GM12878 (cell line): Measurements from ENCODE around the gene CWC27.

Source experiments
- CTCF ChIP-seq, 3 experiments: IDR thresholded peaks in 2 of 3; conservative IDR thresholded peaks in 1 of 3; 2 replicates each; pipeline ENCODE4 v1.5.1; 2011; ENCODE audit warnings: low read depth in 3 of 3, low read length in 3 of 3, mild to moderate bottlenecking in 3 of 3, control low read depth in 2 of 3, moderate library complexity in 2 of 3, inconsistent platforms in 1 of 3, mixed read lengths in 1 of 3; ENCODE audit not compliant: control insufficient read depth in 2 of 3, insufficient read depth in 1 of 3; ENCODE audit errors: extremely low read depth in 1 of 3
- GABPA ChIP-seq: IDR thresholded peaks from 2 replicates; pipeline ENCODE4 v1.6.1; 2014; ENCODE audit warnings: antibody characterized with exemption, low read depth, mild to moderate bottlenecking, inconsistent platforms
- NRF1 ChIP-seq: conservative IDR thresholded peaks from 2 replicates; pipeline ENCODE4 v1.6.1; 2011; ENCODE audit warnings: mild to moderate bottlenecking, low read depth, low read length, improper control_type of control experiment
- PKNOX1 ChIP-seq: fragments of 450-650 bp; IDR thresholded peaks from 2 replicates; pipeline ENCODE4 v1.6.1; 2016; ENCODE audit warnings: mild to moderate bottlenecking
- POLR2A ChIP-seq: IDR thresholded peaks from 2 replicates; pipeline ENCODE4 v1.6.1; 2011; ENCODE audit warnings: low read depth, mild to moderate bottlenecking, low read length
- POU2F2 ChIP-seq: IDR thresholded peaks from 3 replicates; pipeline ENCODE4 v1.6.1; 2011; ENCODE audit warnings: low read depth, mild to moderate bottlenecking, low read length, borderline replicate concordance
- TCF12 ChIP-seq: IDR thresholded peaks from 2 replicates; pipeline ENCODE4 v1.6.1; 2011; ENCODE audit warnings: low read depth, mild to moderate bottlenecking, low read length
- ZBTB11 ChIP-seq: fragments of 450-650 bp; formaldehyde crosslinking; IDR thresholded peaks from 2 replicates; pipeline ENCODE4 v1.5.0; 2022; ENCODE audit warnings: mild to moderate bottlenecking, missing genetic modification characterization
- ZBTB40 ChIP-seq: fragments of 450-650 bp; IDR thresholded peaks from 2 replicates; pipeline ENCODE4 v1.6.1; 2016; ENCODE audit warnings: mild to moderate bottlenecking, moderate library complexity, borderline replicate concordance
- ZNF274 ChIP-seq: IDR thresholded peaks from one replicate; pipeline ENCODE4 v1.8.0; 2011; ENCODE audit not compliant: insufficient read length, insufficient read depth

GRCh38 chr5:65065001-65065511 lies 296.3 kb downstream of the CWC27 start:
- no peak for TF ChIP-seq CTCF (IDR thresholded peaks at IDR 0.05 in 2 of 3, conservative IDR thresholded peaks at IDR 0.05 in 1 of 3; ENCODE audit: control insufficient read depth in 2 of 3, extremely low read depth in 1 of 3, insufficient read depth in 1 of 3, low read depth in 3 of 3, low read length in 3 of 3)
- no peak for TF ChIP-seq ZNF274
- no peak for TF ChIP-seq ZBTB40
- no peak for TF ChIP-seq ZBTB11 (CRISPR knock-in tag)
- TF ChIP-seq GABPA: no peak
- no peak for TF ChIP-seq POU2F2
- TF ChIP-seq POLR2A: no peak
- TF ChIP-seq TCF12: no peak
- TF ChIP-seq PKNOX1: no peak
- no peak for TF ChIP-seq NRF1
